ENCODE measurements around the gene SIGLEC6. TPM values are rescaled to one million over a fixed set of nuclear protein-coding genes. Genes with fewer than 3 reads are reported as not detected.

The SIGLEC6 gene
- total RNA-seq, 1 donor from 2014 or later: 28.7 TPM

DNA sequence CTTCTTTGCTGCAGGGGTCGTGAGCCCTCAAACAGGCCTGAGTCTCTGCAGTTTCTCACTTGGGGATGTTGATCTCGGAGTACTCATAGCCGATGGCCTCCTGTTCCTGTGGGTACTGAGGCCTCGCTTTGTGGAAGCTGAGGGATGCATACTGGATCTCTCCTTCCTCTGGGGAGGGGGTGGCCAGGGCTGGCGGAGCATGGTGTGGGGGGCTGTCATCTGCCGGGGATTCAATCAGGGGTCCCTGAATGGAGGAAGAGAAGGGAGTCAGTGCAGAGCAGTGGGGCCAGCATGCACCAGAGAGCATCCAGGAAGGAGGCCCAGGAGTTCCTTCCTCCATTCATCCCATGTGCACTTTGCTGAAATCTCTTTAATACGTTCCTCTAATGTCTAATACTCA lies 39.9 kb downstream of the SIGLEC6 start:
- POLR2A ChIA-PET: no interaction called here
- ATAC-seq (ENCODE audit: low read depth): no peak

DNA sequence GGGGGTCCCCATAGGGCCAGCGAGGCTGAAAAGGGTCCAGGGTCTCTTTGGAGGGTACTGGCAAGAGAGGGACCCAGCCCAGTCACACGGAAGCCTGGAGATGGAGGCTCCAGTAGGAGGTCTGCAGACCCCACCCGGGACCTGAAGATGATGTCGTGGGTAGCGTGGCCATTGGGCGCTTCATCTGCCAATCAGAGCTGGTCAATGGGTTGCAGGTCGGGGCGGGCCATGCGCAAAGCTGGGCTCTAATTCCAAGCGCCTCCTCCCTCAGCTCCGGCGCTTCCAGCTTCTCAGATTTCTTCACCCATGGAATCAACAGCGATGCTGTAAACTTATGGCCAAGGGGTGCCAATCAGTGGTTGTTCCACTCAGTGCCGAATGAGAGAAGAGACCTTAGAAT lies 40.8 kb downstream of the SIGLEC6 start:
- ChIA-PET CTCF (no interaction called here), POLR2A (no interaction called here)
- intact Hi-C loops (cut with micrococcal nuclease): no loop called here
- Mint-ChIP-seq H3K27me3 (peaks cover 22% of the 10 kb centered on the region), H3K27ac (no peak overlapping the region), H3K9me3 (no peaks in the 10 kb centered on the region), H3K36me3 (ENCODE audit: low read depth) (no peaks in the 10 kb centered on the region), H3K4me3 (no peak overlapping the region), H3K4me1 (no peaks in the 10 kb centered on the region)
- DNase-seq (no peak), ATAC-seq (ENCODE audit: low read depth) (no peak)
- TF ChIP-seq CTCF (IDR thresholded peaks at IDR 0.05): no peak

More for the DNA sequence above, 39.9 kb downstream of the SIGLEC6 start:
- no peaks in the 10 kb centered on the region for H3K36me3 Mint-ChIP-seq (ENCODE audit: low read depth)
- H3K4me3 Mint-ChIP-seq: no peak overlapping the region
- H3K4me1 Mint-ChIP-seq: no peaks in the 10 kb centered on the region
- no peak overlapping the region for H3K27ac Mint-ChIP-seq
- CTCF ChIA-PET: no interaction called here
- intact Hi-C loops (cut with micrococcal nuclease): no loop called here
- DNase-seq: no peak
- TF ChIP-seq CTCF (IDR thresholded peaks at IDR 0.05): no peak
- no peaks in the 10 kb centered on the region for H3K9me3 Mint-ChIP-seq
- H3K27me3 Mint-ChIP-seq: peaks cover 22% of the 10 kb centered on the region

GRCh38 chr19:51489113-51489512 lies 42.4 kb downstream of the SIGLEC6 start:
- H3K4me1 Mint-ChIP-seq: no peaks in the 10 kb centered on the region
- ChIA-PET POLR2A (no interaction called here), CTCF (no interaction called here)
- no peak for ATAC-seq (ENCODE audit: low read depth)
- peaks cover 26% of the 10 kb centered on the region for H3K27me3 Mint-ChIP-seq
- no peak overlapping the region for H3K4me3 Mint-ChIP-seq
- intact Hi-C loops (cut with micrococcal nuclease): no loop called here
- H3K9me3 Mint-ChIP-seq: no peaks in the 10 kb centered on the region
- no peak overlapping the region for H3K27ac Mint-ChIP-seq
- TF ChIP-seq CTCF (IDR thresholded peaks at IDR 0.05): no peak
- H3K36me3 Mint-ChIP-seq (ENCODE audit: low read depth): no peaks in the 10 kb centered on the region
- DNase-seq: no peak

DNA sequence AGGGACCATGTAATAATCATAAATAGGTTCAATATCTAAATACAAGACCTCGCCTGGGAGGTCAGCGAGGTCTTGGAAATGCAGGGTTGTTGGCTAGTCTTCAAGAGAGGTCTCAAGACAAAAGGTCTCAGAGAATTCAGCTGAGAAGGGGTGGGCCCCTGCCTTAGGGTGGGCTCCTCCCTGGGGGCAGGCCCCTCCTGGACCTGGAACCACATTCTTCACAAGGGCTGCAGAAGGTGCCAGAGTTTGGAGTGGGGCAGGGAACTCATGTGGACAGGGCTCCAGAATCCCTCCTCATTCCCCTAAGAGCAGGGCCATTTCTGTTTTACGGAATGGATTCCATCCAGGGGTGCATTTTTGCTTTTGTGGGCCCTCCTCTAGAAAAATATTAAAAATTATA lies 43.0 kb downstream of the SIGLEC6 start:
- Mint-ChIP-seq H3K4me3 (no peak overlapping the region), H3K9me3 (no peaks in the 10 kb centered on the region), H3K4me1 (no peaks in the 10 kb centered on the region), H3K27me3 (peaks cover 27% of the 10 kb centered on the region), H3K27ac (no peak overlapping the region), H3K36me3 (ENCODE audit: low read depth) (no peaks in the 10 kb centered on the region)
- CTCF ChIA-PET: no interaction called here
- intact Hi-C loops (cut with micrococcal nuclease): no loop called here
- POLR2A ChIA-PET: no interaction called here
- ATAC-seq (ENCODE audit: low read depth): no peak
- no peak for TF ChIP-seq CTCF (IDR thresholded peaks at IDR 0.05)
- no peak for DNase-seq

GRCh38 chr19:51485960-51486660 lies 45.4 kb downstream of the SIGLEC6 start:
- no peak for DNase-seq
- ChIA-PET POLR2A (no interaction called here), CTCF (no interaction called here)
- Mint-ChIP-seq H3K9me3 (no peaks in the 10 kb centered on the region), H3K27me3 (peaks cover 16% of the 10 kb centered on the region), H3K36me3 (ENCODE audit: low read depth) (no peaks in the 10 kb centered on the region), H3K4me3 (no peak overlapping the region), H3K4me1 (no peaks in the 10 kb centered on the region), H3K27ac (no peak overlapping the region)
- no peak for ATAC-seq (ENCODE audit: low read depth)
- TF ChIP-seq CTCF (IDR thresholded peaks at IDR 0.05): no peak
- intact Hi-C loops (cut with micrococcal nuclease): no loop called here

All from activated B cell treated with CpG ODN at 0.5 μM for 24 hours (primary cell).